RWPE2 (cell line): Measurements from ENCODE around the gene TCOF1.

Source experiments
- ATAC-seq: fragments of 200-7000 bp; cut with Tn5 transposase; 3 replicates; pipeline ENCODE4 v1.9.1; 2021; ENCODE audit warnings: low read depth
- DNase-seq: peaks from one replicate; pipeline ENCODE4 v3.0.0-alpha.2; 2020; ENCODE audit warnings: low spot score
- H3K27ac ChIP-seq: fragments of 450-650 bp; 2 replicates; pipeline ENCODE4 v1.5.1; 2017; ENCODE audit warnings: mild to moderate bottlenecking; ENCODE audit not compliant: poor library complexity, severe bottlenecking
- H3K27me3 ChIP-seq: fragments of 250-450 bp; sonication (Bioruptor Pico); 2 replicates; pipeline ENCODE4 v1.5.1; 2021; ENCODE audit warnings: mild to moderate bottlenecking, moderate library complexity; ENCODE audit not compliant: insufficient read depth, poor library complexity, severe bottlenecking
- H3K36me3 ChIP-seq: fragments of 250-450 bp; sonication (Bioruptor Pico); 2 replicates; pipeline ENCODE4 v1.5.1; 2020; ENCODE audit warnings: low read depth, mild to moderate bottlenecking, moderate library complexity
- H3K4me1 ChIP-seq: fragments of 250-450 bp; sonication (Bioruptor Pico); 2 replicates; pipeline ENCODE4 v1.5.1; 2021; ENCODE audit warnings: mild to moderate bottlenecking, moderate library complexity; ENCODE audit not compliant: insufficient read depth, poor library complexity, severe bottlenecking
- H3K4me3 ChIP-seq: fragments of 250-450 bp; sonication (Bioruptor Pico); 2 replicates; pipeline ENCODE4 v1.5.1; 2021; ENCODE audit warnings: mild to moderate bottlenecking, moderate library complexity; ENCODE audit not compliant: severe bottlenecking
- H3K9me3 ChIP-seq: fragments of 250-450 bp; sonication (Bioruptor Pico); 2 replicates; pipeline ENCODE4 v1.5.1; 2021; ENCODE audit warnings: mild to moderate bottlenecking, moderate library complexity; ENCODE audit not compliant: severe bottlenecking
- CTCF ChIP-seq: fragments of 450-650 bp; IDR thresholded peaks from one replicate; pipeline ENCODE4 v1.5.1; 2017; ENCODE audit warnings: mild to moderate bottlenecking, moderate library complexity; ENCODE audit not compliant: poor library complexity, severe bottlenecking

TCOF1 gene

GRCh38 chr5:150398722-150399523 lies 41.4 kb downstream of the TCOF1 start:
- Histone ChIP-seq H3K9me3 (no peaks in the 10 kb centered on the region), H3K36me3 (peaks cover 70% of the 10 kb centered on the region), H3K4me1 (no peaks in the 10 kb centered on the region), H3K27me3 (no peaks in the 10 kb centered on the region), H3K27ac (no peak overlapping the region), H3K4me3 (no peak overlapping the region)
- DNase-seq (no peak), ATAC-seq (peak; percentile 36; the same call in 1 of the 3 replicates)
- no peak for TF ChIP-seq CTCF

DNA sequence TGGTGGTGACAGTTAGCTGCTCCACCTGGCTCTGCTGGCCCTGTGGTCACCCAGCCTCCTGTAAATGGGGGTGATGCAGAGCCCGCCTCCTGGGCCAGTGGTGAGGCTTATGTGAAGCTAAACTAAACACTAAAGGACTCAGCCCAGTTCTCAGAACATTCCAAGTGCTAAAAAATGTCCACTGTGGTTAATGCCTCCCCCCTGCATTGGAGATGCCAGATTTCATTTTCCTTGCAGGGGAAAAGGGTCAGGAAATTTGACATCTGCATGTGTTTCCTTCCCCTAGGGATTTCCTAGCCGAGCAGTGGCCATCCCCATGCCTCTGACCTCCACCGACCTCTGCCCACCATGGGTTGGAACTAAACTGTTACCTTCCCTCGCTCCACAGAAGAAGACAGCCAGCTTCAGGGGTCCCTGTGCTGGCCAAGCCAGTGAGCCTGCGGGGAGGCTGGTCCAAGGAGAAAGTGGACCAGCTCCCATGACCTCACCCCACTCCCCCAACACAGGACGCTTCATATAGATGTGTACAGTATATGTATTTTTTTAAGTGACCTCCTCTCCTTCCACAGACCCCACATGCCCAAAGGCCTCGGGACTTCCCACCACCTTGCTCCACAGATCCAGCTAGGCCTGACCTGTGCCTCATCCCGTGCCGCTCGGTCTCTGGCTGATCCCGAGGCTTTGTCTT lies 42.2 kb downstream of the TCOF1 start:
- H3K27me3 ChIP-seq: no peaks in the 10 kb centered on the region
- no peaks in the 10 kb centered on the region for H3K9me3 ChIP-seq
- H3K4me1 ChIP-seq: no peaks in the 10 kb centered on the region
- no peak overlapping the region for H3K27ac ChIP-seq
- peaks cover 63% of the 10 kb centered on the region for H3K36me3 ChIP-seq
- no peak overlapping the region for H3K4me3 ChIP-seq
- DNase-seq (no peak), ATAC-seq (no peak)
- no peak for TF ChIP-seq CTCF

GRCh38 chr5:150400316-150401075 lies 43.0 kb downstream of the TCOF1 start:
- DNase-seq: no peak
- H3K27ac ChIP-seq: no peak overlapping the region
- ATAC-seq: no peak
- H3K9me3 ChIP-seq: no peaks in the 10 kb centered on the region
- peaks cover 56% of the 10 kb centered on the region for H3K36me3 ChIP-seq
- no peaks in the 10 kb centered on the region for H3K4me1 ChIP-seq
- no peaks in the 10 kb centered on the region for H3K27me3 ChIP-seq
- no peak for TF ChIP-seq CTCF
- H3K4me3 ChIP-seq: no peak overlapping the region

- no peak overlapping the region for H3K27ac ChIP-seq
Measured at GRCh38 chr5:150401076-150401375, 43.5 kb downstream of the TCOF1 start.

More at GRCh38 chr5:150401076-150401375, 43.5 kb downstream of the TCOF1 start:
- Histone ChIP-seq H3K4me1 (no peaks in the 10 kb centered on the region), H3K36me3 (peaks cover 51% of the 10 kb centered on the region), H3K9me3 (no peaks in the 10 kb centered on the region), H3K4me3 (no peak overlapping the region), H3K27me3 (no peaks in the 10 kb centered on the region)
- DNase-seq: no peak
- ATAC-seq: no peak
- no peak for TF ChIP-seq CTCF
